IMR-90 (cell line): ENCODE results near the gene CDH13. TPM values are rescaled to one million over a fixed set of nuclear protein-coding genes. Genes with fewer than 3 reads are reported as not detected.

Source experiments
- ATAC-seq: fragments of 200-7000 bp; cut with Tn5 transposase; 2 replicates; pipeline ENCODE4 v1.9.1; 2020; ENCODE audit warnings: low read depth, mild to moderate bottlenecking, moderate library complexity
- BruUV-seq: library from RNA; stranded (reverse); fragments of 400-500 nt; replicated peaks from 2 replicates; lab custom pipeline; 2021; lab: Mats Ljungman, UMichigan
- CTCF ChIA-PET: fragments of 300-600 bp; formaldehyde crosslinking; extraction: SDS; loops from one replicate; lab custom pipeline; 2021; ENCODE audit warnings: antibody characterized with exemption; lab: Yijun Ruan, JAX
- POLR2A ChIA-PET: fragments of 300-600 bp; sonication (Branson Sonifier 250); formaldehyde crosslinking; loops from one replicate; lab custom pipeline; 2022; ENCODE audit warnings: antibody characterized with exemption; ENCODE audit not compliant: unreplicated experiment; lab: Charles Lee
- DNase-seq: peaks from one replicate; pipeline ENCODE4 v3.0.0; 2013
- H2AFZ ChIP-seq: replicated peaks from 2 replicates; pipeline ENCODE3; 2013; ENCODE audit warnings: low read length, mild to moderate bottlenecking; ENCODE audit not compliant: poor library complexity
- H2AK5ac ChIP-seq: 2 replicates; pipeline ENCODE4 v1.6.1; 2013; ENCODE audit warnings: low read depth, low read length, inconsistent platforms
- H2AK9ac ChIP-seq: replicated peaks from 2 replicates; pipeline ENCODE3; 2013; ENCODE audit warnings: mild to moderate bottlenecking, low read depth, low read length, moderate library complexity; ENCODE audit not compliant: poor library complexity
- H2BK120ac ChIP-seq: 2 replicates; pipeline ENCODE4 v1.6.1; 2013; ENCODE audit warnings: low read depth, low read length, inconsistent platforms
- H2BK15ac ChIP-seq: 3 replicates; pipeline ENCODE4 v1.6.1; 2013; ENCODE audit warnings: low read depth, low read length, inconsistent platforms
- H2BK20ac ChIP-seq: 2 replicates; pipeline ENCODE4 v1.6.1; 2013; ENCODE audit warnings: low read depth, mild to moderate bottlenecking, inconsistent platforms, low read length, moderate library complexity
- H2BK5ac ChIP-seq: 2 replicates; pipeline ENCODE4 v1.6.1; 2013; ENCODE audit warnings: mild to moderate bottlenecking, low read depth, low read length, inconsistent platforms; ENCODE audit not compliant: poor library complexity, severe bottlenecking
- H3K14ac ChIP-seq: replicated peaks from 2 replicates; pipeline ENCODE4 v1.6.1; 2013; ENCODE audit warnings: low read depth, low read length, inconsistent platforms
- H3K18ac ChIP-seq: 2 replicates; pipeline ENCODE4 v1.6.1; 2013; ENCODE audit warnings: low read depth, low read length, control low read depth
- H3K23ac ChIP-seq: 2 replicates; pipeline ENCODE4 v1.6.1; 2013; ENCODE audit warnings: low read depth, low read length, inconsistent platforms
- H3K27ac ChIP-seq: 2 replicates; pipeline ENCODE4 v1.5.1; 2013; ENCODE audit warnings: mild to moderate bottlenecking, control low read depth, low read length; ENCODE audit not compliant: insufficient read depth
- H3K27me3 ChIP-seq: 2 replicates; pipeline ENCODE4 v1.6.1; 2013; ENCODE audit warnings: low read length; ENCODE audit not compliant: control insufficient read depth, insufficient read depth
- H3K36me3 ChIP-seq: 2 replicates; pipeline ENCODE4 v1.6.1; 2013; ENCODE audit warnings: low read length, mixed read lengths; ENCODE audit not compliant: control insufficient read depth, insufficient read depth
- H3K4ac ChIP-seq: 2 replicates; pipeline ENCODE4 v1.6.1; 2013; ENCODE audit warnings: low read depth, low read length, inconsistent platforms
- H3K4me1 ChIP-seq: 2 replicates; pipeline ENCODE4 v1.6.1; 2013; ENCODE audit warnings: low read length, mixed read lengths; ENCODE audit not compliant: control insufficient read depth, insufficient read depth
- H3K4me2 ChIP-seq: 2 replicates; pipeline ENCODE4 v1.6.1; 2013; ENCODE audit warnings: low read depth, mild to moderate bottlenecking, control low read depth, low read length, moderate library complexity
- H3K4me3 ChIP-seq: 2 replicates; pipeline ENCODE4 v1.5.1; 2013; ENCODE audit warnings: low read depth, mild to moderate bottlenecking, control low read depth, low read length, moderate library complexity; ENCODE audit not compliant: insufficient read depth
- H3K56ac ChIP-seq: 2 replicates; pipeline ENCODE4 v1.6.1; 2013; ENCODE audit warnings: low read length, inconsistent platforms; ENCODE audit not compliant: insufficient read depth; ENCODE audit errors: extremely low read depth
- H3K79me1 ChIP-seq, 2 experiments: 2 replicates each; pipeline ENCODE4 v1.6.1; 2013; ENCODE audit warnings: low read length in 2 of 2, inconsistent platforms in 1 of 2, low read depth in 1 of 2
- H3K9ac ChIP-seq: 2 replicates; pipeline ENCODE4 v1.6.1; 2013; ENCODE audit warnings: low read depth, low read length, control low read depth
- H3K9me1 ChIP-seq: 2 replicates; pipeline ENCODE4 v1.6.1; 2013; ENCODE audit warnings: low read length, inconsistent platforms; ENCODE audit not compliant: insufficient read depth
- H3K9me3 ChIP-seq: 2 replicates; pipeline ENCODE4 v1.6.1; 2013; ENCODE audit warnings: low read length; ENCODE audit not compliant: control insufficient read depth, insufficient read depth
- H4K20me1 ChIP-seq: 2 replicates; pipeline ENCODE4 v1.6.1; 2013; ENCODE audit warnings: low read length, inconsistent platforms; ENCODE audit not compliant: insufficient read depth
- H4K5ac ChIP-seq: 2 replicates; pipeline ENCODE4 v1.6.1; 2013; ENCODE audit warnings: mild to moderate bottlenecking, low read depth, low read length, control low read depth
- H4K8ac ChIP-seq, 2 experiments: 2 replicates each; pipeline ENCODE4 v1.6.1; 2013; ENCODE audit warnings: low read depth in 2 of 2, low read length in 2 of 2, control low read depth in 1 of 2, inconsistent platforms in 1 of 2
- H4K91ac ChIP-seq: 2 replicates; pipeline ENCODE4 v1.6.1; 2013; ENCODE audit warnings: low read depth, low read length, inconsistent platforms; ENCODE audit not compliant: insufficient read depth
- BHLHE40 ChIP-seq: fragments of 150-350 bp; IDR thresholded peaks from 2 replicates; pipeline ENCODE4 v1.6.1; 2016; ENCODE audit warnings: mild to moderate bottlenecking, low read depth, low read length
- CEBPB ChIP-seq: IDR thresholded peaks from 2 replicates; pipeline ENCODE4 v1.6.1; 2012; ENCODE audit warnings: low read depth, low read length, improper control_type of control experiment
- CHD1 ChIP-seq: IDR thresholded peaks from 2 replicates; pipeline ENCODE4 v1.6.1; 2012; ENCODE audit warnings: low read depth, low read length, improper control_type of control experiment
- ELK1 ChIP-seq: fragments of 150-350 bp; IDR thresholded peaks from 2 replicates; pipeline ENCODE4 v1.6.1; 2016; ENCODE audit warnings: low read depth, mild to moderate bottlenecking, low read length, moderate library complexity, borderline replicate concordance
- FOS ChIP-seq: fragments of 150-350 bp; IDR thresholded peaks from 2 replicates; pipeline ENCODE4 v1.6.1; 2016; ENCODE audit warnings: low read depth, low read length
- MAFK ChIP-seq: IDR thresholded peaks from 2 replicates; pipeline ENCODE4 v1.6.1; 2012; ENCODE audit warnings: low read depth, low read length, improper control_type of control experiment
- MAZ ChIP-seq: IDR thresholded peaks from 2 replicates; pipeline ENCODE4 v1.6.1; 2012; ENCODE audit warnings: low read depth, mild to moderate bottlenecking, low read length, improper control_type of control experiment, moderate library complexity, borderline replicate concordance
- MXI1 ChIP-seq: IDR thresholded peaks from 2 replicates; pipeline ENCODE4 v1.6.1; 2012; ENCODE audit warnings: low read depth, mild to moderate bottlenecking, low read length, moderate library complexity, borderline replicate concordance
- NFE2L2 ChIP-seq: fragments of 150-350 bp; IDR thresholded peaks from 2 replicates; pipeline ENCODE4 v1.6.1; 2016; ENCODE audit warnings: low read depth, mild to moderate bottlenecking, low read length
- POLR2A ChIP-seq: IDR thresholded peaks from 2 replicates; pipeline ENCODE4 v1.6.1; 2012; ENCODE audit warnings: mild to moderate bottlenecking, low read depth, low read length
- RAD21 ChIP-seq: IDR thresholded peaks from 2 replicates; pipeline ENCODE4 v1.6.1; 2012; ENCODE audit warnings: low read length, improper control_type of control experiment
- RCOR1 ChIP-seq: IDR thresholded peaks from 2 replicates; pipeline ENCODE4 v1.6.1; 2012; ENCODE audit warnings: mild to moderate bottlenecking, low read length, improper control_type of control experiment; ENCODE audit not compliant: insufficient replicate concordance
- RFX5 ChIP-seq: IDR thresholded peaks from 2 replicates; pipeline ENCODE4 v1.8.0; 2012; ENCODE audit warnings: low read depth, mild to moderate bottlenecking, low read length, moderate library complexity
- SMC3 ChIP-seq: fragments of 150-350 bp; IDR thresholded peaks from 2 replicates; pipeline ENCODE4 v1.6.1; 2016; ENCODE audit warnings: low read depth, mild to moderate bottlenecking, antibody characterized with exemption, low read length, moderate library complexity
- USF2 ChIP-seq: fragments of 150-350 bp; IDR thresholded peaks from 2 replicates; pipeline ENCODE4 v1.6.1; 2017; ENCODE audit warnings: mild to moderate bottlenecking, antibody characterized with exemption, low read length, low read depth
- WGBS, 2 experiments: methylation state at CpG; one replicate each; pipeline versions ENCODE4 v1.1.5 to v1.1.7; 2013; ENCODE audit warnings: missing lambda C conversion rate in 2 of 2; ENCODE audit not compliant: insufficient read length in 1 of 2; ENCODE audit errors: extremely low coverage in 2 of 2; 5-methylcytosine and 5-hydroxymethylcytosine counted together
- dilution Hi-C: fragments of 300-500 bp; cut with HindIII; formaldehyde crosslinking; loops from one replicate; pipeline ENCODE4 v1.14.3; 2018; ENCODE audit warnings: low sequenced_read_pairs; ENCODE audit not compliant: unreplicated experiment
- in situ Hi-C: fragments of 300-500 bp; cut with MboI; formaldehyde crosslinking; loops from 3 replicates; pipeline ENCODE4 v1.14.3; 2019; ENCODE audit warnings: low sequenced_read_pairs, inconsistent platforms, mixed read lengths
- intact Hi-C: fragments of 100-400 bp; cut with micrococcal nuclease; formaldehyde crosslinking; loops from 2 replicates; pipeline ENCODE4 v1.10.0; 2022
- polyA plus RNA-seq, 3 experiments: library from polyadenylated mRNA; depleted of rRNA; stranded (reverse); fragments of >200 nt; gene quantifications; 2 replicates each; pipeline ENCODE4 v1.2.3, GENCODE V29; 2012; ENCODE audit warnings: low replicate concordance in 1 of 3
- total RNA-seq: library from RNA; depleted of rRNA; stranded (reverse); fragments of >200 nt; gene quantifications from 2 replicates; pipeline ENCODE4 v1.2.3, GENCODE V29; 2012
- TF ChIP-seq, protein P1 (sequence below): conservative IDR thresholded peaks from 2 replicates; pipeline ENCODE4 v1.5.1; 2012; ENCODE audit warnings: mild to moderate bottlenecking, low read depth, low read length, improper control_type of control experiment

The CDH13 gene
- total and polyA plus RNA-seq, 2 of the 4 experiments (the other 2 are of a cell fraction), result 61.6 to 74.7 TPM

DNA sequence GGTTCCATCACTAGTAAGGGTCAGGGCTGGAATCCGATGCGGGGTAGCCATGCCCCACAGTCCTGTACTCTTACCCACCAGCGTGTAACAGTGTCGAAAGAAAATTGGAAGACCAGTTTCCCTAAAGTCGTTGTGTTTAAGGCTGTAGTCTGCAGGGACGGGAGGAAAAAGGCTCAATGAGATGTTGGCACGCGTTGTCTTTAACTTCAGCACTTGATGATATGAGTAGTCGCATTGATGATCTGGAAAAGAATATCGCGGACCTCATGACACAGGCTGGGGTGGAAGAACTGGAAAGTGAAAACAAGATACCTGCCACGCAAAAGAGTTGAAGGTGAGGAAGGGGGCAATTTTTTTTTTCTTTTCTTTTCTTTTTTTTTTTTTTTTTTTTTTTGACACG lies 1182.3 kb downstream of the CDH13 start:
- Histone ChIP-seq H2AFZ (no peak overlapping the region), H3K4me3 (peak overlapping the region; percentile 96), H2BK15ac (no peak overlapping the region), H3K36me3 (peaks cover 6% of the 10 kb centered on the region; the same call in 1 of the 2 replicates), H3K4me2 (peak overlapping the region; percentile 94), H2BK20ac (no peak overlapping the region), H3K79me1 (peaks cover 23 to 31% of the 10 kb centered on the region in 2 experiments), H3K27ac (no peak overlapping the region), H4K8ac (peak overlapping the region in 1 of 2 experiments; percentile 97; a peak in 1 of 4 replicates), H3K27me3 (no peaks in the 10 kb centered on the region), H3K56ac (no peak overlapping the region), H4K20me1 (peaks cover 11% of the 10 kb centered on the region), H4K5ac (no peak overlapping the region), H3K4ac (0 out of 2 replicates have a peak overlapping the region, but pooled peaks have one; percentile 0), H3K9ac (peak overlapping the region; percentile 97), H4K91ac (no peak overlapping the region), H3K18ac (no peak overlapping the region), H3K9me3 (no peaks in the 10 kb centered on the region), H3K4me1 (peaks cover 10% of the 10 kb centered on the region), H2AK9ac (no peak overlapping the region), H3K14ac (peak overlapping the region; percentile 33; the same call in 1 of the 2 replicates), H2BK120ac (no peak overlapping the region), H2AK5ac (no peak overlapping the region), H3K9me1 (peaks cover 10% of the 10 kb centered on the region), H2BK5ac (no peak overlapping the region), H3K23ac (0 out of 2 replicates have a peak overlapping the region, but pooled peaks have one; percentile 29)
- ChIA-PET POLR2A (no interaction called here), CTCF (no interaction called here)
- intact Hi-C loops, result loop anchor here (5.0 kb wide), 1 partner anchor 122 kb away; no protein-coding TSS in a partner anchor
- no peak for ATAC-seq
- in situ Hi-C loops, result no loop called here
- BruUV-seq, result no TSS peak
- TF ChIP-seq BHLHE40 (no peak), RFX5 (no peak), ELK1 (no peak), CEBPB (no peak), POLR2A (no peak), RCOR1 (no peak), MAFK (no peak), MXI1 (no peak), USF2 (no peak), RAD21 (no peak), CHD1 (no peak), MAZ (no peak), SMC3 (no peak), FOS (no peak), NFE2L2 (no peak)
- TF ChIP-seq, protein P1, sequence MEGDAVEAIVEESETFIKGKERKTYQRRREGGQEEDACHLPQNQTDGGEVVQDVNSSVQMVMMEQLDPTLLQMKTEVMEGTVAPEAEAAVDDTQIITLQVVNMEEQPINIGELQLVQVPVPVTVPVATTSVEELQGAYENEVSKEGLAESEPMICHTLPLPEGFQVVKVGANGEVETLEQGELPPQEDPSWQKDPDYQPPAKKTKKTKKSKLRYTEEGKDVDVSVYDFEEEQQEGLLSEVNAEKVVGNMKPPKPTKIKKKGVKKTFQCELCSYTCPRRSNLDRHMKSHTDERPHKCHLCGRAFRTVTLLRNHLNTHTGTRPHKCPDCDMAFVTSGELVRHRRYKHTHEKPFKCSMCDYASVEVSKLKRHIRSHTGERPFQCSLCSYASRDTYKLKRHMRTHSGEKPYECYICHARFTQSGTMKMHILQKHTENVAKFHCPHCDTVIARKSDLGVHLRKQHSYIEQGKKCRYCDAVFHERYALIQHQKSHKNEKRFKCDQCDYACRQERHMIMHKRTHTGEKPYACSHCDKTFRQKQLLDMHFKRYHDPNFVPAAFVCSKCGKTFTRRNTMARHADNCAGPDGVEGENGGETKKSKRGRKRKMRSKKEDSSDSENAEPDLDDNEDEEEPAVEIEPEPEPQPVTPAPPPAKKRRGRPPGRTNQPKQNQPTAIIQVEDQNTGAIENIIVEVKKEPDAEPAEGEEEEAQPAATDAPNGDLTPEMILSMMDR, result no peak
- 82% methylated on average over 3 of the region's 13 CpGs; no CpG with 5 or more reads in 1 of the 2 experiments for WGBS, 2 experiments
- dilution Hi-C loops, result no loop called here
- no peak for DNase-seq
